ENCODE data around the gene STAT5B.

Gene STAT5B

DNA sequence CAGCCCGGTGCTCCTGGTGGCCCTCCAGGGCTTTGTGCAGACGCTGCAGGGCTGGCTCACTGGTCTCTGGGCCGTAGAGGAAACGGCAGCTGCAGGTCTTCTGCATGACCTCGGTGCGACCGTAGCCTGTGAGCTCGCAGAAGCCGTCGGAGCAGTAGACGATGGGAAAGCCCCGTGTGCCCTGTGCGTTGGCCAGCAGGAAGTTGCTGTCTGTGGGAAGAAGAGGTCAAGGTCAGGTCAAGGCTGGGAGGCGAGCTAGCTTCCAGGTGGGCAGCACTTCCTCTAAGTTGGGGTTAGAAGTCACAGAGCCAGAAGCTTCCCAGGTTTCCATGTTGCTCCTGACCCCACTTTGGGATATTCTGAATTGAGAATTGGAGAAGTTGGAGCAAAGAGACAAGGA is 97.4 kb downstream of the STAT5B start:
- DNase-seq: no peak

DNA sequence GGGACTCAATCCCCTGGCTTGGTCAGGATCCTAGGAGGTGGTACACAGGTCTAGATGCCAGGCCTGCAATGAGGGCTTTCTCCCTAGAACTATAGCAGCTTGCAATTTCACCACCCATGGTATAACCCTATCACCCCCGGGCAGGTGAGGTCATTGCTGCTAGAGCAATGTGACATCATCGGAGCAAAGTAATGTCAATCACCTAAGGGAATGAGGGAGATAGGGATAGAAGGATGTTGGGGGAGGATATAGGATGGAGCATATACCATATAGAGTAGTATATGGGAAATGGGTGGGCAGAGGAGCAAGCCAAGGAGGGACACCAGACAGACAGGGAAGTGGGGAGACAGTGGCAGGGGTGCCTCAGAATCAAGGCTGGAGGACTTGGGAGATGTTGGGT is 98.5 kb downstream of the STAT5B start:
- no peak for DNase-seq

- DNase-seq: no peak
Measured at GRCh38 chr17:42174126-42174783, 101.9 kb downstream of the STAT5B start.

DNA sequence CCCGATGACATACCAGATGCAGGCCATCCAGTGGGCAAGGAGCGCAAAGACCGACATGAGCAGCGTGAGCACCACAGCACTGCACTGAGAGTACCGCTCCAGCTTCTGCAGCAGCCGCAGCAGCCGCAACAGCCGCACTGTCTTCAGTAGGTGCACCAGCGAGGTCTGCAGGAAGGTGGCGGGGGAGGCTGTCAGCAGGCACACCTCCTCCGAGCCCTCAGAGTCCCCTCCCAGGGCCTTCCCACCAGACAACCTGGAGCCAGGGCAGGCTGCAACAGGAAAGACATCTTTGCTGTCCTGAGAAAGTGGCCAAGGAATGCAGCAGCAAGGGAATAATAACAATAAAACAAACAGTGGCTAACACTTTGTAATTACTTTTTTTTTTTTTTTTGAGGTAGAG is 104.4 kb downstream of the STAT5B start:
- DNase-seq: no peak

DNA sequence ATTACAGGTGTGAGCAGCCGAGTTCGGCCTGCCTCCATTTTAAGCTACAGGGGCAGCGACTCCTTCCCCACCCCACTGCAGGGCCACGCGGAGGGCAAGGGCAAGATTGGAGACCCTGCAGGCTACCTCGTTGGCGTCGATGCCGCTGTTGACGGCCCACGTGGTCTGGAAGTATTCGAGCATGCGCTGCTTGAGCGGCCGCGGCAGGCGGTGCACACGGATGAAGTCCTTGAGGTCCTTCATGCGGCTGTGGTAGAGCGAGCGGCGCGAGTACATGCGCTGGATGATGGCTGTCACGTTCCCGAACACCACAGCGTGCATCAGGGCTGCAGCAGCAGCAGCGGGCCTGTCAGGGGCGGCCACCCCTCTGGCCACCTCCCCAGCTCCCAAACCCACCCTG is 106.8 kb downstream of the STAT5B start:
- no peak for DNase-seq

DNA sequence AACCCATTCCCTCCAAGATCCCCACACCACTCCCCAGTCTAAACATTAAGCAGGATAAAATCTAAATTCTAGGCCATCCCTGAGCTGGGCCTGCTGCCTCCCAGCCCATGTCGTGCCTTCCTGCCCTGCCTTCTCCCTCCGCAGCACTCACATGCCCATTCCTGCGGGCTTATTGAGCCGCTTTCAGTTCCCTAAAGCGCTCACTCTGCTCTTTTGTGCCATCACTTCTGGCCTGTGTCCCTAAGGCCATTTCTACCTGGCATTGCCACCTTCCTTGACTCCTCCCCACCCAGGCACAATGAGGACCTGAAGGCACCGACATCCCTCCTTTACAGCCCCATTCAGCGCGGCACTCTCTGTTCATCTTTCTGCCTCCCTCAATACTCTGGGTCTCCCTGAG is 108.4 kb downstream of the STAT5B start:
- DNase-seq: no peak

- DNase-seq: no peak
Measured at GRCh38 chr17:42166196-42166763, 109.9 kb downstream of the STAT5B start.

- no peak for DNase-seq
Measured at GRCh38 chr17:42165751-42166150, 110.4 kb downstream of the STAT5B start.

DNA sequence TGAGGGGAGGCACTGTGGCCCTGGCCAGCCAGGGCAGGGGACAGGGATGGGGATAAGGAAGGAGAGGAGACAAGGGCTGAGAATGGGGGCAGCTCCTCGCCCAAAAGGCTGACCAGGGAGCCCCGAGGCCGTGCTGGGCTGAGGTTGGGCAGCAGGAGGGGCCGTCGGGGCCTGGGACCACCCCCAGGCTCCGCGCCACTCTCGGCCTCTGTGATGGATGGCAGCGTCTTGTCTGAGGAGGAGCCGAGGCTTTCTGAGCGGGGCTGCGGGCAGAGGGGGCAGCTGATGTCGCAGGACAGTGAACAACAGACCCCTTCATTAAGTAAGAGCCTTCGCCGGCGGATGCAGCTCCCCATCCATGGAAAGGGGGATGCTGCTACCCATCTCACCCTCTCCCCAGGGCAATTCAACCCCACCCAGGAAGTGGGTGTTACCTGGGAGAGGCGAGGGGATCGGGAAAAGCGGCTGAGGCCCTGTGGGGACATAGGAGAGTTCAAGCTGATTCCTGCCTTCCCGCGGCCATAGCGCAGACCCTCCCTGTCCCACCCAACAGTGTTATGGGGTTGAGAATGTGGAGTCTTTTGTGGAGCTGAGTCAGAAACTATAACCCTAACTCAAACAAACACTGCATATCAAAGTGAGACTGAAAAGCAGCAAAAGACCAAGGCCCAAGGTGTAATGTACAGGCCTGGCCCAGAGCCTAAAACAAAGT is 112.3 kb downstream of the STAT5B start:
- DNase-seq: no peak

- peak in 1 of 6 experiments; percentile 6 for DNase-seq
Measured at GRCh38 chr17:42163113-42163512, 113.1 kb downstream of the STAT5B start.

GRCh38 chr17:42160531-42160910 is 115.7 kb downstream of the STAT5B start:
- no peak for DNase-seq

DNA sequence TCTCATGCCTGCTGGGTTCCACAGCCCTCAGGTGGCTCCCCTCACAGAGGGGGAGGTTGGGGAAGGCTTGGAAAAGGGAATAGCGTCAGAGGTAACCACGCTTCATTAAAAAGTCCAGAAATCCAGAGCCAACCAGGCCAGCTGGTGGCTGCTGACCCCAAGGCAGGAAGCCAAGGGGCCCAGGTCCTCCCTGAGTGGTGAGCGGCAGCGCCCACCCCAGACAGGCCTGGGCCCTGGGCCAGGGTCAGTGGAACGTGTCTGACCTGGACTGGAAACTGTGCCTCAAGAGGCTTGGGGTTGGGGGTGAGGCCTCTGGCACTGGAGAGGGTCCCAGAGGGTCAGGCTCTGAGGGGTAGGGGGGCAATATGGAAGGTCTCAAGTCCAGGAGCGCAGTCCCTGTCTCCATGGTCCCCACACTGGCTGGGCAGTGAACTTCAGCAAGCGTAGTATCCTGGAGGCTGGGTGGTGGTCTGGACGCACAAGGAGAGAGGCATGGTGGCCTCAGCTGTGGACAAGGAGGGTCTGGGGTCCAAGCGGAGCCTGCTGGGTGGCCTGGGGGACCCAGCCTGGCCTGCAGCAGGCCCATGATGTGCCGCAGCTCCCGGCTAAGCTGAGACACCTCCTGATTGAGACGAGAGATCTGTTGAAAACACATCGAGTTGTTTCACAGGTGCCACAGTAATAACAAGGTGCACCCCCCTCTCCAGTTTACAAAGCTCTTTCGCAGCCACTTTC is 116.2 kb downstream of the STAT5B start:
- no peak for DNase-seq

DNA sequence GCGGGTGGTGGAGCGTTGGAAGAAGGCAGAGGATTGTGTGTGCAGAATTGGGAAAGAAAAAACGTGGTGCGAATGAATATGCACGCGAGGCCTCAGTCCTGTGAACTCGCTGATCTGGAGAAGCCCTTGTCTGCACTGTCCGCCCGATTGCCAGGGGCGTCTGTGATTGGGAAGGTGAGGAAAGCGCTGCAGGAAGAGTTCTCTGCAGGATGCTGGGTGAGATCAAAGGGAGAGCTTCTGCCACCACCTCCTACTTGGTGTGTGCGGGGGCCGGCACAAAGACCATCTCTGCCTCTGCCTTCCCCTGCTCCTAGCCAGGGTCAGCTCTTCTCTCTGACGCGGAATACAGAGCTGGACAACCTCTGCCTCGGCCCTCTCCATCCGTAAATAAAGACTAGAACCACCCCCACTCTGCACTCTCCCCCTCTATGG is 120.6 kb downstream of the STAT5B start:
- DNase-seq: no peak

DNA sequence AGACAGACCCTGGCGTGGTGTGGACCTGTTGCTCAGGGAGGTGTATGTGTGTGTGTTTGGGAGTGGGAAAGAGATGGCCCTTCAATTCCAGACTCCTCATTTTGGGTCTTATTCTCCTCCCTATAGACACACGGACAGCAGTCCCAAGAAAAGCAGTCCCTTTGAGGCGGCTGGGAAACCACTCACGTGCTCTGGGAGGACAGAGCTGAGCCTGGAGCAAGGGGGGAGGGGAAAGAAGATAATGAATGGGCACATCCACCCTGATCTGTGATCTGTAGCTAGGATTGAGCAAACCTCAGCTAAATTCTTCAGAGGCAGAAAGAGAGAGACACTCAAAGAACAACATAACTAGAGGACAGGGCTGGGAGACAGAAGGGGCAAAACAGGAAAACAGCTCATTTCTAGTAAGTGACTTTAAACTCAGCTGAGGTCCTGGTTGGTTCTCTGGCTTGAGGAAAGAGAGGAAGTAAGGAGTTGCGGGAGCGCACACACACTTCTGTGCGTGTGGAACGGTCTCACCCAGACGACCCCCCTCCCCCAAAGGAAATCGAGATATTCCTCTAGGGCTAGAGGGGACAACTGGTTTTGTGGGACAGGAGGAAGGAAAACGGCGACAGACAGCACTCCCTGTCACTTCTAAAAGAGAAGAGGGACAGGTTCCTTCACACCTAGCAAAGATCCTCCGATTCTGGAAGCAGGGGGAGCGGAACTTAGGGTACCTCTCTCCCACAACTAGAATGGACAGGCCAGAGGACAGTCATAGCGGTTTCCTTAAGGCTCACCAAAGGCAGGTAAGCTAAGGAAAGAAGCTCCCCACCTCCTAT is 122.1 kb downstream of the STAT5B start:
- DNase-seq: no peak
